Measurements from ENCODE around the gene METTL3.

DNA sequence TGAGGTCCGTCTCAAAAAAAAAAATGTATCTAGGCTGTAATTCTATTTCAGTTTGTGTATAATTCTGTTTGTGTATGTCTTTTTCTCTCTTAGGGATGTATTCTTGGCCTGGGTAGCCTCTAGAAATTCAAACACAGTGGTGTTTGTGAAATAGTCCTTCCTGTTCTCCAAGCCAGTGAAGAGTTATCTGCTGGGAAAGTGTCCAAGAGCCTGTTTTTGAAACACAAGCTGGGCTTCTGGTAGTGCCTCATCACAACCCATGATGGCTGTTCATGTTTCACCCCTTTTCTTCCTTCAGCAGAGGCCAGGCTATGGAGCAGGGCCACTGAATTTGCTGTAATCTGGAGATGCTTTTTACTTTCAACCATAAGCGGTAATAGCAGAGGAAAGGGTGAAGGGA is 14.7 kb downstream of the METTL3 start:
- TF ChIP-seq, protein P1, sequence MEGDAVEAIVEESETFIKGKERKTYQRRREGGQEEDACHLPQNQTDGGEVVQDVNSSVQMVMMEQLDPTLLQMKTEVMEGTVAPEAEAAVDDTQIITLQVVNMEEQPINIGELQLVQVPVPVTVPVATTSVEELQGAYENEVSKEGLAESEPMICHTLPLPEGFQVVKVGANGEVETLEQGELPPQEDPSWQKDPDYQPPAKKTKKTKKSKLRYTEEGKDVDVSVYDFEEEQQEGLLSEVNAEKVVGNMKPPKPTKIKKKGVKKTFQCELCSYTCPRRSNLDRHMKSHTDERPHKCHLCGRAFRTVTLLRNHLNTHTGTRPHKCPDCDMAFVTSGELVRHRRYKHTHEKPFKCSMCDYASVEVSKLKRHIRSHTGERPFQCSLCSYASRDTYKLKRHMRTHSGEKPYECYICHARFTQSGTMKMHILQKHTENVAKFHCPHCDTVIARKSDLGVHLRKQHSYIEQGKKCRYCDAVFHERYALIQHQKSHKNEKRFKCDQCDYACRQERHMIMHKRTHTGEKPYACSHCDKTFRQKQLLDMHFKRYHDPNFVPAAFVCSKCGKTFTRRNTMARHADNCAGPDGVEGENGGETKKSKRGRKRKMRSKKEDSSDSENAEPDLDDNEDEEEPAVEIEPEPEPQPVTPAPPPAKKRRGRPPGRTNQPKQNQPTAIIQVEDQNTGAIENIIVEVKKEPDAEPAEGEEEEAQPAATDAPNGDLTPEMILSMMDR (IDR thresholded peaks at IDR 0.05; ENCODE audit: control extremely low read depth in 1 of 3, insufficient read depth in 1 of 3, low read depth in 1 of 3, low read length in 3 of 3), result no peak
- TF ChIP-seq, protein P2, sequence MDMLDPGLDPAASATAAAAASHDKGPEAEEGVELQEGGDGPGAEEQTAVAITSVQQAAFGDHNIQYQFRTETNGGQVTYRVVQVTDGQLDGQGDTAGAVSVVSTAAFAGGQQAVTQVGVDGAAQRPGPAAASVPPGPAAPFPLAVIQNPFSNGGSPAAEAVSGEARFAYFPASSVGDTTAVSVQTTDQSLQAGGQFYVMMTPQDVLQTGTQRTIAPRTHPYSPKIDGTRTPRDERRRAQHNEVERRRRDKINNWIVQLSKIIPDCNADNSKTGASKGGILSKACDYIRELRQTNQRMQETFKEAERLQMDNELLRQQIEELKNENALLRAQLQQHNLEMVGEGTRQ (IDR thresholded peaks at IDR 0.05; ENCODE audit: low read length), result no peak
- TF ChIP-seq EP300 (IDR thresholded peaks at IDR 0.05; ENCODE audit: borderline replicate concordance in 1 of 2, low read depth in 2 of 2, low read length in 2 of 2) (no peak), RBBP5 (IDR thresholded peaks at IDR 0.05; ENCODE audit: borderline replicate concordance, low read depth, low read length) (no peak), SIN3A (conservative IDR thresholded peaks at IDR 0.05 in 1 of 2, IDR thresholded peaks at IDR 0.05 in 1 of 2; ENCODE audit: low read depth in 1 of 2, low read length in 2 of 2) (no peak), KDM1A (IDR thresholded peaks at IDR 0.05; ENCODE audit: borderline replicate concordance, low read length) (no peak), CREB1 (IDR thresholded peaks at IDR 0.05) (no peak), JUND (IDR thresholded peaks at IDR 0.05; ENCODE audit: low read length) (no peak), POLR2A (IDR thresholded peaks at IDR 0.05; ENCODE audit: control extremely low read depth in 1 of 2, low read depth in 2 of 2, low read length in 2 of 2) (no peak), TAF1 (IDR thresholded peaks at IDR 0.05; ENCODE audit: low read depth, low read length) (no peak), EZH2 (IDR thresholded peaks at IDR 0.05; ENCODE audit: low read depth, low read length, severe bottlenecking) (no peak)
